ENCODE results near the gene CTXND1.

GRCh38 chr15:80157215-80157614 is 94.8 kb downstream of the CTXND1 start:
- TF ChIP-seq CTCF (conservative IDR thresholded peaks at IDR 0.05; ENCODE audit: low read length) (no peak), EZH2phosphoT487 (IDR thresholded peaks at IDR 0.05; ENCODE audit: borderline replicate concordance, low read depth, low read length) (no peak)

Measured in OCI-LY7 (cell line).